ACHN (cell line): ENCODE data around the gene MCC.
A peak's percentile ranks its signal among the peaks of the same experiment; 100 is the strongest.
"Not testable (repeated sequence)": the region's sequence is repeated elsewhere in the genome, so short reads cannot be mapped to it uniquely, and the experiment has no call there.

Source experiments
- DNase-seq: peaks from one replicate; pipeline ENCODE4 v3.0.0-alpha.2; 2015
- in situ Hi-C: cut with HindIII; loops from 2 replicates; pipeline ENCODE4 v1.10.0; 2017; ENCODE audit warnings: low sequenced_read_pairs, low pct_ligation_motif_present, low pct_unique_long_range_greater_than_20kb

MCC gene

GRCh38 chr5:113100981-113101380, 387.3 kb downstream of the MCC start:
- DNase-seq: no peak
- in situ Hi-C loops: no loop called here

DNA sequence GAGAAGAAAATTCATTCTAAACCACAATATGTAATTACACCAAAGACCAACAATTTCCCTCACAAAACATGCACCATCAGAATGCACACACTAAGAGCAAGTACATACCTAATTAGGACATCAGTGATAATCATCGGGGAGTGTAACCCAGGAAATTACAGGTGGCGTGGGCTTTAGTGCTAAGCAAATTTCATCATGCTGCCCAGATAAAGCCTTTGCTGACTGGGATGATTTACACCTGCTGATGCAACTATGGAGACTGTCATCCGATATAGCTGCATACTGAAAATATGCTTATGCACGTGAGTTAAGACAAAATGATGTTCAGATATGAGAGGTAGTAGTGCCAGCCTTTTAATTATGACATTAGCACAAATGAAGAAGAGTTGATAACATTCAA, 388.4 kb downstream of the MCC start:
- no peak for DNase-seq
- in situ Hi-C loops: no loop called here

DNA sequence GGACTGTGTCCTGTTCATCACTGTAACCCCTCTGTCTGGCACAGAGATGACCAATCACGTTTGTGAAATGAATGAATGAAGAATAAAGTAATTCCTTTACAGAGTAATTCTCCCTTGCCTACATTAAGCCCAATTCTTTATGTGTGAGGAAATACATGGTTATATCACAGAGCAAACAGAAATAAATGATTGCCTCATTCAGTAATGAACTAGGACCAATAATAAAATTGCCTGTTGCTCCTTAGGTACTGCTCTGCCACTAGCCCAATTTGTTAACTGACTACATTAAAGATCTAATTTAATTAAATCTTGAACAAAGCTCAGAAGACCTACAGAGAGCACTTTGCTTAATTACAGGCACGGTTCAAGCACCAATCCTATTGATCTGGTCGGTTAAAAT, 389.9 kb downstream of the MCC start:
- in situ Hi-C loops: no loop called here
- DNase-seq: no peak

- no peak for DNase-seq
- in situ Hi-C loops: no loop called here
These were observed 392.4 kb downstream of the MCC start for GRCh38 chr5:113095831-113096230.

DNA sequence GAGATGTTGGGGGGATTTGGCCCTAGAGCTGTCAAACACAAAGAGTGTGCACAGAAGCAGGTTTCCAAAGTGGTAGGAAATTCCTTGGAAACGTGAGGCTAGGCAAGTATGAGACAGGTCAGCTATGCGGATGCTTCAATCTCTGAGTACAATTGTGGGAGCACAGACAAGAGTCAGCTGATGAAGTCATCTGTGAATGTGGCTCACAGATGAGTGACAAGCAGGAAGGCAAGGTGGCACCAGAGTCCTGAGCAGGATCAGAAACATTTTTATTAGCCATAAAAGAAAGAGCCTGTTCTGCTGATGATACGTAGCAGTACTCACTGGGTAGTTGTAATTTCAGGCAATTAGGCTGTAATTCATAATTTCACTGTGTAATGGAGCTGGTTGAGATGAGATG, 394.7 kb downstream of the MCC start:
- in situ Hi-C loops: no loop called here
- DNase-seq: no peak

DNA sequence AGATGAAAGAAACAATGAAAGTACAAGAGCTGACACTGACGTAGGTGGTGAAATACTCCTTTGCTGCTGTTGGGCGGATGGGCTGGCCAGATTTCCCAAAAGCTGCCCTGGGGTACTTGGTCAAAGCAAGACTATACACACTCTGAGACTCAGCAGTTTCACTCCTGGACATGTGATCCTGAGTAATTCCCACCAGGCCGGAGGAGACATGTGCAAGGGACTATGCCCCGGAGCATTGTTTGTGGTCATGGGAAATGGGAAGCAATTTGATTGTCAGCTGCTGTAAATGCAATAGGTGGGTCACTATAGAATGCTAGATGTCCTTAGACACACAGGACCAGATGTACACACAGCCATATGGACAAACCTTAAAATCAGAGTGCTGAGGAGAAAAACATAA, 395.6 kb downstream of the MCC start:
- in situ Hi-C loops: no loop called here
- DNase-seq: no peak

GRCh38 chr5:113091622-113092021, 396.6 kb downstream of the MCC start:
- no peak for DNase-seq
- in situ Hi-C loops: no loop called here

DNA sequence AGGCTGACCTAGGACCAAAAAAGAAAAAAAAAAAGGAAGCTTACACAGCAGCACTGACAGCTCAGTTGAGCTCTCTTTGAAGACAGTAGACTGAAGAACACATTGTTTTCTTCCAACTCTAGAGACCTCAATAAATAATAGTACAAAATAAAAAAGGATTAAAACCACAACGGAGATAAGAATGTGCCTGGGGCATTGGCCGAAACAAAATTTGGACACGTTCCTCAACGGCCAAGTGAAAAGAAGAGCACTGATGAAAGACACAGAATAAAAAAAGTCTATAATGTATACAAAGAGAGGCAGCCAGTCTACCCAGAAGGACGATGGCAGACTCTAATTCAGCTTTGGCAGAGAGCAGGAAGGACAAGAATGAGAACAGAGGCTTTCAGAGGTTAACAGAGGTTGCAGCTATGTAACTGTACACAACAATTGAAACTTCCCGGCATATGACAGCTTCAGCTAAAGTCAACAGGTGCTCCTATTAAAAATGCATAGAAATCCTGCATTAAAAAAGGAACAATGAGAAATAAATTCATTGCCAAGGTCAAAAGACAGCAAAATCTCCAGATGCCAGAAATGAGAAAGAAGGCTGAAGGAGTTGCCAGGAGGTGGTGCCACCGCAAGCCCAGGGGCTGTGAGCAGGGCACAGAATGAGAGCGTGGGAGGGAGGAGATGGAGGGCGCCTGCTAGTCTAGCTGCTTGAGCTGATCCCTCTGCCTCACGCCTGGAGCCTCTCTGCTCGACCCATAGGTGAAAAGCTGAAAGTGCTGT, 397.7 kb downstream of the MCC start:
- in situ Hi-C loops: no loop called here
- no peak for DNase-seq

GRCh38 chr5:113089653-113090335, 398.5 kb downstream of the MCC start:
- no peak for DNase-seq
- in situ Hi-C loops: no loop called here

DNA sequence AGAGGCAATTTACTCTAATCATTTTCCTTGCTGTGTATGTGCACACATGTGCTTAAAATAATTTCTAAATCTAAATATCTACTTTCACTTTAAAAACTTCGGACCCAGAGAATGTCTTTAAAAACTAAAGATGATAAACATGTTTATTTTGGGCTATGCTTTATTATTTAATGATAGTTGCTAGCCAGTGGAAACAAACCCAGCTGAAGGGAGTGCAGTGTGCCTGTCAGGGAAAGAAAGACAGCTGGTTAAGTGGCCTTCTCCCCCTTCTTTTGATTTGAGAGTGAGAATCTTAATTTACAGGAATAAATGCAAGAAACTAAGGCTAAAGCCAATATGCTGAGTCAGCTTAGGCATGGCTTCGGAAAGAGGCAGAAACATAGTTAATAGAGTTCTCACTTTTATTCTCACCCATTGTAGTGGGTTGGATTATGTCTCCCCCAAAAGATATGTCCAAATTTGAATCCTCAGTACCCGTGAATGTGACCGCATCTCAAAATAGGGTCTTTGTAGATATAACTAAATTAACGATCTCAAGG, 400.2 kb downstream of the MCC start:
- DNase-seq: no peak

GRCh38 chr5:113085880-113086409, 402.3 kb downstream of the MCC start:
- in situ Hi-C loops: no loop called here
- no peak for DNase-seq

More for the DNA sequence above, 400.2 kb downstream of the MCC start:
- in situ Hi-C loops: no loop called here

DNA sequence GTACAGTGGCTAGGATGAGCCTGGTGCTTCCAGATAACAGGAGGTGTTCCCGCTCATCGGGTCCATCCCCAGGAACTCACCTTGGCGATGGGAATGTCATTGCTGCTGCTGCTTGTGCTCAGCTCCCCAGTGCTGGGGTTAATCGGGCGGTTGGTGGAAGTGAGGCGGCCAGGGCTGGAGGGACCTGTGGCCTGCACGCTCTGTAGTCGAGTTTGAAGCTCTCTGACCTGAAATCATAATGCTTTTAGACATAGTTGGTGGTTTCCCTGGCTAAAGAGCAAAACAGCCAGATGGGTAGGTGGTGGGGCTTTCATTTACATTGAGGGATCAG, 403.2 kb downstream of the MCC start:
- in situ Hi-C loops: no loop called here

GRCh38 chr5:113084402-113085083, 403.7 kb downstream of the MCC start:
- in situ Hi-C loops: no loop called here
- peak; percentile 74 for DNase-seq

More for the DNA sequence above, 403.2 kb downstream of the MCC start:
- DNase-seq: no peak

DNA sequence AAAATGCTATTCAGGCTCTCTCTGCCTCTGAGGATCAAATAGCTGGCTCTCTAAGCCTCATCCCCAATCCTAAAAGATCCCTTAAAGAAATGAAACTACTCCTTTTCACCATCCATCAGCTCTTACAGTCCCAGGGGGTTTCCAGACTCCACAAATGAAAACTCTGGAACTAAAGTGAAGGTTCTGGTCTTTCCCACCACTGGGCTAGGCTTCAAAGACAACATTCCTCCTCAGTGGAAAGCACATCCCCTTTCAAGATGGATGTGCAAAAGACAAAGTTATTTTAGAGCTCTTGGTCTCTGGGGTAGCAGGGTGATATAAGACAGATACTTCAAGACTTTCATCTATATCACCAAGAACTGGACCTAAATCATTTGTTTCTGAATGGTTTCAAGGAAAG, 404.8 kb downstream of the MCC start:
- no peak for DNase-seq
- in situ Hi-C loops: no loop called here

DNA sequence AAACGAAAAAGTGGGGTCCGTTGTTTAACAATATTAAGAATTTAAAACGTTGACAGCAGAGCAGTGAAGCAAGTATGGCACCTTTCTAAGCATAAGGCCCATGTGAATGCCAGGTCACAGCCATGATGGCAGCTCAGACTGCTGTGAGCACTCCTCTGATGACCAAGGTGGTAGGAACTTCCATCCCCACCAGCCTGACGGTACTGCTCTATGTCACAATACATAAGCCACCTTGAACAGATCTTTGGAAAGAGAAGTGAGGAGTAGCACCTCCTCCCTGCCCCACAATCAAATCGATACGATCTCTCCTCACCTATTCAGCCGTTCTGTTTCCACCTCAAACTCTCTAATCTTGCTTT, 405.7 kb downstream of the MCC start:
- in situ Hi-C loops: no loop called here
- DNase-seq: no peak

GRCh38 chr5:113081881-113082546, 406.2 kb downstream of the MCC start:
- in situ Hi-C loops: no loop called here
- DNase-seq: peak; percentile 95

DNA sequence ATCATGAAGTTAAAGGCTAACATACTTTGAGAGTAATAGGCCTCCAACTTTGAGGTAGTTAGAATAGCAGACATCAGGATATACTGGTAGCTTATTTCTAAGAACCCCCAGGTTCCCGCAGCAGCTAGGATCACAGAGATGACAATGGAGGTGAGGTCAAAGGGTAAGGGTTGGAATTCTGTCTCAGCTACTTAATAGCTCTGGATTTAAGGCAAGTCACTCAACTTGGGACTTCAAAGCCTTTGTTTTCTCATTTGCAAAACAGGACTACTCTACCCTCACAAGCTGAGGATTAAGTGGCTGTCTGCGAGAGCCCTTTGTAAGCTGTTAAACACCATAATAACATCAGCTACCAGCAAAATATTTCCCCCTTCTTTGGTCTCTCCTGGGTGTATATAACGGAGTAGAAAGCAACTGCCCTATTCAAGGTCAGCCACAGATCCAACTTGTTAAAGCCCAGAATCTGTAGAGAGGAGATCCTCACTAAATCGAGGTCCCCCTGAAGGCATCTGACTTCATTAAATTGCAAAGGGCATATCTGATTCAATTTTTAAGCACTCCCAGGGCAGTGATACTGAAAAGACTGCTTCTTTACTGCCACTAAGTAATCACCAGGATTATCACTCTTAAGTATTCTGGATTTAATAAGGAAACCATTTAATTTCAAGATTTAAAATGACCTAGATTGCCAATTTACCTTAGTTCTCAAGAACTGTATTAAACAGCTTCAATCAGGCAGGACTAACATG, 407.0 kb downstream of the MCC start:
- in situ Hi-C loops: no loop called here

DNA sequence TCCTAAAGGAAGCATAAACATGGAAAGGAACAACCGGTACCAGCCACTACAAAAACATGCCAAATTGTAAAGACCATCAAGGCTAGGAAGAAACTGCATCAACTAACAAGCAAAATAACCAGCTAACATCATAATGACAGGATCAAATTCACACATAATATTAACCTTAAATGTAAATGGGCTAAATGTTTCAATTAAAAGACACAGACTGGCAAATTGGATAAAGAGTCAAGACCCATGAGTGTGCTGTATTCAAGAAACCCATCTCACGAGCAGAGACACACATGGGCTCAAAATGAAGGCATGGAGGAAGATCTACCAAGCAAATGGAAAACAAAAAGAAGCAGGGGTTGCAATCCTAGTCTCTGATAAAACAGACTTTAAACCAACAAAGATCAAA, 411.6 kb downstream of the MCC start:
- DNase-seq, in situ Hi-C loops: not testable (repeated sequence)

More for the DNA sequence above, 407.0 kb downstream of the MCC start:
- DNase-seq: no peak
